SK-N-SH (cell line): Measurements from ENCODE around the gene CEBPB. TPM values are rescaled to one million over a fixed set of nuclear protein-coding genes. Genes with fewer than 3 reads are reported as not detected.

ENCODE experiments used
- CTCF ChIA-PET: fragments of 300-600, 350-600 bp; formaldehyde crosslinking; extraction: SDS; loops from one replicate; lab custom pipeline; 2021; lab: Yijun Ruan, JAX
- POLR2A ChIA-PET: fragments of 350-600 bp; sonication (Branson Sonifier 250); formaldehyde crosslinking; extraction: SDS; loops from one replicate; lab custom pipeline; 2020; ENCODE audit warnings: antibody characterized with exemption, inconsistent platforms; lab: Yijun Ruan, JAX
- DNase-seq: peaks from one replicate; pipeline ENCODE4 v3.0.0; 2012
- H2AFZ ChIP-seq: fragments of 200-600 bp; sonication (generic); 2 replicates; pipeline ENCODE4 v1.8.1; 2016; ENCODE audit warnings: antibody characterized with exemption, mild to moderate bottlenecking, low read depth
- H3F3A ChIP-seq: fragments of 200-600 bp; sonication (generic); replicated peaks from 2 replicates; pipeline ENCODE3; 2016; ENCODE audit warnings: antibody characterized with exemption, mild to moderate bottlenecking; ENCODE audit not compliant: insufficient read depth
- H3K27ac ChIP-seq, 2 experiments: fragments of 200-500 bp in 1 of 2; fragments of 200-600 bp in 1 of 2; sonication (Bioruptor generic) in 1 of 2; sonication (generic), shearing (Covaris generic) in 1 of 2; 2 replicates each; pipeline versions ENCODE4 v1.5.1 to v1.6.1; 2014 to 2016; ENCODE audit warnings: low read depth in 2 of 2, inconsistent platforms in 1 of 2, low read length in 1 of 2, mild to moderate bottlenecking in 1 of 2, mixed read lengths in 1 of 2
- H3K27me3 ChIP-seq: fragments of 200-600 bp; sonication (generic), shearing (Covaris generic); 2 replicates; pipeline ENCODE4 v1.6.1; 2016; ENCODE audit warnings: mixed run types; ENCODE audit not compliant: insufficient read depth
- H3K36me3 ChIP-seq, 2 experiments: fragments of 200-500 bp in 1 of 2; fragments of 200-600 bp in 1 of 2; sonication (Bioruptor generic) in 1 of 2; sonication (generic) in 1 of 2; replicated peaks in 1 of 2; 2 replicates each; pipeline versions ENCODE3 to v1.5.1; 2014 to 2016; ENCODE audit warnings: low read length in 1 of 2, mild to moderate bottlenecking in 1 of 2; ENCODE audit not compliant: insufficient read depth in 2 of 2, control insufficient read depth in 1 of 2
- H3K4me1 ChIP-seq, 2 experiments: fragments of 200-500 bp in 1 of 2; fragments of 200-600 bp in 1 of 2; sonication (Bioruptor generic) in 1 of 2; sonication (generic), shearing (Covaris generic) in 1 of 2; 2 replicates each; pipeline versions ENCODE4 v1.5.1 to v1.6.1; 2014 to 2016; ENCODE audit warnings: low read depth in 1 of 2, low read length in 1 of 2, mixed run types in 1 of 2; ENCODE audit not compliant: insufficient read depth in 2 of 2, control insufficient read depth in 1 of 2
- H3K4me2 ChIP-seq: fragments of 200-600 bp; sonication (generic), shearing (Covaris generic); 2 replicates; pipeline ENCODE4 v1.6.1; 2017; ENCODE audit warnings: mixed run types
- H3K4me3 ChIP-seq, 2 experiments: fragments of 200-500 bp in 1 of 2; fragments of 200-600 bp in 1 of 2; sonication (Bioruptor generic) in 1 of 2; sonication (generic), shearing (Covaris generic) in 1 of 2; 2 replicates each; pipeline versions ENCODE4 v1.5.1 to v1.8.1; 2014 to 2016; ENCODE audit warnings: low read depth in 2 of 2, inconsistent platforms in 1 of 2, low read length in 1 of 2, mild to moderate bottlenecking in 1 of 2, mixed read lengths in 1 of 2, moderate library complexity in 1 of 2
- H3K79me2 ChIP-seq: fragments of 200-600 bp; sonication (generic); 2 replicates; pipeline ENCODE4 v1.8.1; 2017; ENCODE audit warnings: mild to moderate bottlenecking; ENCODE audit not compliant: insufficient read depth
- H3K9ac ChIP-seq: fragments of 200-600 bp; sonication (generic); 2 replicates; pipeline ENCODE4 v1.6.1; 2017; ENCODE audit warnings: mixed run types
- H3K9me2 ChIP-seq: fragments of 200-600 bp; sonication (generic); 2 replicates; pipeline ENCODE4 v1.6.1; 2017; ENCODE audit warnings: mixed run types
- H3K9me3 ChIP-seq: fragments of 200-600 bp; sonication (generic); 2 replicates; pipeline ENCODE4 v1.6.1; 2017; ENCODE audit warnings: mixed run types, mild to moderate bottlenecking, moderate library complexity
- H4K20me1 ChIP-seq: fragments of 200-600 bp; sonication (generic); 2 replicates; pipeline ENCODE4 v1.6.1; 2017; ENCODE audit warnings: mild to moderate bottlenecking, mixed run types; ENCODE audit not compliant: insufficient read depth
- CHD2 ChIP-seq: fragments of 150-350 bp; IDR thresholded peaks from 2 replicates; pipeline ENCODE4 v1.6.1; 2018; ENCODE audit warnings: low read length; ENCODE audit not compliant: partially characterized antibody
- CTCF ChIP-seq: fragments of 200-600 bp; sonication (generic); IDR thresholded peaks from 2 replicates; pipeline ENCODE4 v1.6.1; 2017; ENCODE audit warnings: antibody characterized with exemption, mild to moderate bottlenecking, moderate library complexity
- EP300 ChIP-seq, 2 experiments: IDR thresholded peaks; 2 replicates each; pipeline versions ENCODE4 v1.4.0 to v1.6.1; 2012; ENCODE audit warnings: borderline replicate concordance in 1 of 2, low read depth in 1 of 2, low read length in 1 of 2
- FOXM1 ChIP-seq: IDR thresholded peaks from 2 replicates; pipeline ENCODE4 v1.4.0; 2012; ENCODE audit warnings: low read depth, mild to moderate bottlenecking
- GABPA ChIP-seq: IDR thresholded peaks from 2 replicates; pipeline ENCODE4 v1.4.0; 2012; ENCODE audit warnings: low read depth, mild to moderate bottlenecking
- JUND ChIP-seq: IDR thresholded peaks from 2 replicates; pipeline ENCODE4 v1.4.0; 2012
- MAX ChIP-seq: IDR thresholded peaks from 2 replicates; pipeline ENCODE4 v1.4.0; 2012; ENCODE audit warnings: low read depth
- POLR2AphosphoS5 ChIP-seq: IDR thresholded peaks from 2 replicates; pipeline ENCODE4 v1.6.1; 2012; ENCODE audit warnings: low read depth, low read length
- RAD21 ChIP-seq: IDR thresholded peaks from 2 replicates; pipeline ENCODE4 v1.6.1; 2012; ENCODE audit warnings: mild to moderate bottlenecking, low read length
- RCOR1 ChIP-seq: fragments of 150-350 bp; IDR thresholded peaks from 2 replicates; pipeline ENCODE4 v1.6.1; 2017; ENCODE audit warnings: antibody characterized with exemption, low read length
- TCF12 ChIP-seq: IDR thresholded peaks from 2 replicates; pipeline ENCODE4 v1.4.0; 2012
- TEAD4 ChIP-seq: IDR thresholded peaks from 2 replicates; pipeline ENCODE4 v1.4.0; 2012; ENCODE audit warnings: mild to moderate bottlenecking, borderline replicate concordance; ENCODE audit not compliant: insufficient read depth
- USF1 ChIP-seq: IDR thresholded peaks from 2 replicates; pipeline ENCODE4 v1.4.0; 2012; ENCODE audit warnings: low read depth, borderline replicate concordance
- WGBS: methylation state at CpG from one replicate; pipeline ENCODE4 v1.1.6; 2017; ENCODE audit warnings: low lambda C conversion rate; 5-methylcytosine and 5-hydroxymethylcytosine counted together
- polyA plus RNA-seq, 3 experiments: library from polyadenylated mRNA; depleted of rRNA; stranded (reverse); fragments of >200 nt; gene quantifications; 2 replicates each; pipeline ENCODE4 v1.2.3, GENCODE V29; 2012
- TF ChIP-seq, protein P1 (sequence below): IDR thresholded peaks from 2 replicates; pipeline ENCODE4 v1.4.0; 2012; ENCODE audit warnings: low read depth, borderline replicate concordance
- TF ChIP-seq, protein P2 (sequence below): IDR thresholded peaks from 2 replicates; pipeline ENCODE4; 2012
- TF ChIP-seq, protein P3 (sequence below): fragments of 150-350 bp; IDR thresholded peaks from 2 replicates; pipeline ENCODE4 v1.6.1; 2017; ENCODE audit warnings: antibody characterized with exemption, low read length, low read depth, borderline replicate concordance

Gene CEBPB
- polyA plus RNA-seq, 1 of the 3 experiments (the other 2 are of a cell fraction): 14.7 TPM

DNA sequence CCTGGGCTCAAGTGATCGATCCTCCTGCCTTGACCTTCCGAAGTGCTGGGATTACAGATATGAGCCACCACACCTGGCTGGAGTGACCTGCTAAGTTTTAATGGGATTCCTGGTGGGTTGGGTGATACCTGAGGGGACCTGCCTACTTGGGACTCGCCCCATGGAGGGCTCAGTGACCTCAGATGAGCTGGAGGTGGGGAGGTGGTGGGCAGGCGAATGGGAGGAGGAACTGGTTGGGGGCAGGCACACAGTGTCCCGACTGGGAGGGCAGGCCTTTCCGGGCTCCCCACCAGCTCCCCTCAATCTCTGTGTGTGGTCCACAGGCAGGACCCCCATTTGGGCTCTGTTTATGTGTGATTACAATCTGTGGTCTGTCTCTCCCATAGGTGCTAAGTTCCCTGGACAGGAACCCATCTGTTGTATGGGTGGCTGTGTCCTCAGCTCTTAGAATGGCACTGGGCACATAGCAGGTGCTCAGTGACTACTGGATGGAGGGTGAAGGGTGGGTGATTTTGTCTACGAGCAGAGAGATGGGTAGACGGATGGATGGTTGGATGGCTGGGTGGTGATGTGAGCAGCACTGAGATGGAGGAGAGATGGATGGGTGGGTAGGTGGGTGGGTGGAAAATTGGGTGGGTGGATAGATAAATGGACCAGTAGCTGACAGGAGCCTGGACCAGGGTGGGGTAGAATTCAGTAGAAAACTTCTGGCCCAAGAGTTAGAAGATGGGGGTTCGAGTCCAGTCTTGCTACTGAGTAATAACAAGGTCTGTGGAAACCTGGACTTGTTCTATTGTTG is 23.8 kb downstream of the CEBPB start:
- Histone ChIP-seq H3K4me3 (no peak overlapping the region), H3K27me3 (no peaks in the 10 kb centered on the region), H3K27ac (no peak overlapping the region), H3K9me3 (no peaks in the 10 kb centered on the region), H4K20me1 (no peaks in the 10 kb centered on the region), H3K4me1 (no peaks in the 10 kb centered on the region), H3K36me3 (no peaks in the 10 kb centered on the region), H2AFZ (no peak overlapping the region), H3K4me2 (no peak overlapping the region), H3K79me2 (no peaks in the 10 kb centered on the region), H3K9me2 (no peaks in the 10 kb centered on the region), H3K9ac (no peak overlapping the region), H3F3A (no peaks in the 10 kb centered on the region)
- CTCF ChIA-PET: interaction anchor here (0.9 to 1.8 kb wide), 3 partner anchors 15 to 28 kb away, joined by 3 to 4 read pairs (median 4); partner anchors contain the start of gene CEBPB
- 79% methylated on average over 7 of the region's 9 CpGs for WGBS
- no peak for DNase-seq
- POLR2A ChIA-PET: no interaction called here
- TF ChIP-seq USF1 (no peak), GABPA (no peak), RCOR1 (no peak), POLR2AphosphoS5 (no peak), FOXM1 (no peak), CHD2 (no peak), RAD21 (no peak), JUND (no peak), TEAD4 (no peak), CTCF (no peak), EP300 (IDR thresholded peaks at IDR 0.05; ENCODE audit: borderline replicate concordance in 1 of 2, low read depth in 1 of 2, low read length in 1 of 2) (no peak), MAX (no peak), TCF12 (no peak)
- TF ChIP-seq, protein P1, sequence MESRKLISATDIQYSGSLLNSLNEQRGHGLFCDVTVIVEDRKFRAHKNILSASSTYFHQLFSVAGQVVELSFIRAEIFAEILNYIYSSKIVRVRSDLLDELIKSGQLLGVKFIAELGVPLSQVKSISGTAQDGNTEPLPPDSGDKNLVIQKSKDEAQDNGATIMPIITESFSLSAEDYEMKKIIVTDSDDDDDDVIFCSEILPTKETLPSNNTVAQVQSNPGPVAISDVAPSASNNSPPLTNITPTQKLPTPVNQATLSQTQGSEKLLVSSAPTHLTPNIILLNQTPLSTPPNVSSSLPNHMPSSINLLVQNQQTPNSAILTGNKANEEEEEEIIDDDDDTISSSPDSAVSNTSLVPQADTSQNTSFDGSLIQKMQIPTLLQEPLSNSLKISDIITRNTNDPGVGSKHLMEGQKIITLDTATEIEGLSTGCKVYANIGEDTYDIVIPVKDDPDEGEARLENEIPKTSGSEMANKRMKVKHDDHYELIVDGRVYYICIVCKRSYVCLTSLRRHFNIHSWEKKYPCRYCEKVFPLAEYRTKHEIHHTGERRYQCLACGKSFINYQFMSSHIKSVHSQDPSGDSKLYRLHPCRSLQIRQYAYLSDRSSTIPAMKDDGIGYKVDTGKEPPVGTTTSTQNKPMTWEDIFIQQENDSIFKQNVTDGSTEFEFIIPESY: no peak
- TF ChIP-seq, protein P2, sequence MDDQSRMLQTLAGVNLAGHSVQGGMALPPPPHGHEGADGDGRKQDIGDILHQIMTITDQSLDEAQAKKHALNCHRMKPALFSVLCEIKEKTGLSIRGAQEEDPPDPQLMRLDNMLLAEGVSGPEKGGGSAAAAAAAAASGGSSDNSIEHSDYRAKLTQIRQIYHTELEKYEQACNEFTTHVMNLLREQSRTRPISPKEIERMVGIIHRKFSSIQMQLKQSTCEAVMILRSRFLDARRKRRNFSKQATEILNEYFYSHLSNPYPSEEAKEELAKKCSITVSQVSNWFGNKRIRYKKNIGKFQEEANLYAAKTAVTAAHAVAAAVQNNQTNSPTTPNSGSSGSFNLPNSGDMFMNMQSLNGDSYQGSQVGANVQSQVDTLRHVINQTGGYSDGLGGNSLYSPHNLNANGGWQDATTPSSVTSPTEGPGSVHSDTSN: no peak
- TF ChIP-seq, protein P3, sequence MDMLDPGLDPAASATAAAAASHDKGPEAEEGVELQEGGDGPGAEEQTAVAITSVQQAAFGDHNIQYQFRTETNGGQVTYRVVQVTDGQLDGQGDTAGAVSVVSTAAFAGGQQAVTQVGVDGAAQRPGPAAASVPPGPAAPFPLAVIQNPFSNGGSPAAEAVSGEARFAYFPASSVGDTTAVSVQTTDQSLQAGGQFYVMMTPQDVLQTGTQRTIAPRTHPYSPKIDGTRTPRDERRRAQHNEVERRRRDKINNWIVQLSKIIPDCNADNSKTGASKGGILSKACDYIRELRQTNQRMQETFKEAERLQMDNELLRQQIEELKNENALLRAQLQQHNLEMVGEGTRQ: no peak
